COLO668 (cell line): ENCODE measurements around the gene NOL3.

Experiments
- DNase-seq: peaks from one replicate; lab custom pipeline; 2025; ENCODE audit not compliant: unreplicated experiment; lab: John Stamatoyannopoulos, UW

The NOL3 gene

GRCh38 chr16:67188323-67188722, 18.0 kb downstream of the NOL3 start:
- DNase-seq: no peak

GRCh38 chr16:67188798-67189197, 18.5 kb downstream of the NOL3 start:
- no peak for DNase-seq

GRCh38 chr16:67190041-67190440, 19.7 kb downstream of the NOL3 start, which contains the start of gene EXOC3L1:
TSS of gene EXOC3L1 (minus strand) at chr16:67190136. CDS start at chr16:67189676, 460 bp downstream.
- peak; percentile 42 for DNase-seq

DNA sequence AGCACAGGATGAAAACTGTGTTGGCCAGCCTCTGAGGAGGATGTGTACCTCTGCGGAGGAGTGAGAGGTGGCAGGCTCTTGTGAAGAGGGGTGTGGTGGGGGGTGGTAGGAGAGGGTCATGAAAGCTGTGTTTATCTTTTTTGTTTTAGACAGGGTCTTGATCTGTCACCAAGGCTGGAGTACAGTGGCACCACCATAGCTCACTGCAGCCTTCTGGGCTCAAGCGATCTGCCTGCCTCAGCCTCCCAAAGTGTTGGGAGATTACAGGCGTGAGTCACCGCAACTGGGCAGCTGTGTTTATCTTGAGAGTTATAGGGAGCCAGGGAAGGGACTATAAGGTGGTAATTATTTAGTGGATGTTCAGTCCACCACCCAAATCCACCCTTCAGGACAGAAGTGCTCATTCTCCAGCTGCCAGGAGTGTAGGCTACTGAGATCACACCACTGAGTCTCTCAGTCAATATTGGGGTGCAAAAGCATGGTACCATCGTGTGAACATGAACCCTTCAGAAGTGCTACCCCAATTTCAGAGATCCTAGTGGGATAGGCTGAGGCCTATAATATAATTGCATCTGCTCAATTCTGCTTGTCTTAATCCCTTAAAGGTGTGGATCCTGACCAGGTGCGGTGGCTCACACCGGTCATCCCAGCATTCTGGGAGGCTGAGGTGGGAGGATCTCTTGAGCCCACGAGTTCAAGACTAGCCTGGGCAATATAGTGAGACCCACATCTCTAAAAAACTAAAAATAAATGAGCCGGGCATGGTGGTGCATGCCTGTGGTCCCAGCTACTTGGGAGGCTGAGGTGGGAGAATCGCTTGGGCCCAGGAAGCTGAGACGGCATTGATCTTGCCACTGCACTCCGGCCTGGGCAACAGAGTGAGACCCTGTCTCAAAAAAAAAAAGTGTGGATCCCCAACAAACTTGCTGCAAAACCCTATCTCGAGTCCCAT, 20.4 kb downstream of the NOL3 start:
- DNase-seq: peak; percentile 56

- DNase-seq: no peak
Measured at GRCh38 chr16:67191411-67191994, 21.2 kb downstream of the NOL3 start.

DNA sequence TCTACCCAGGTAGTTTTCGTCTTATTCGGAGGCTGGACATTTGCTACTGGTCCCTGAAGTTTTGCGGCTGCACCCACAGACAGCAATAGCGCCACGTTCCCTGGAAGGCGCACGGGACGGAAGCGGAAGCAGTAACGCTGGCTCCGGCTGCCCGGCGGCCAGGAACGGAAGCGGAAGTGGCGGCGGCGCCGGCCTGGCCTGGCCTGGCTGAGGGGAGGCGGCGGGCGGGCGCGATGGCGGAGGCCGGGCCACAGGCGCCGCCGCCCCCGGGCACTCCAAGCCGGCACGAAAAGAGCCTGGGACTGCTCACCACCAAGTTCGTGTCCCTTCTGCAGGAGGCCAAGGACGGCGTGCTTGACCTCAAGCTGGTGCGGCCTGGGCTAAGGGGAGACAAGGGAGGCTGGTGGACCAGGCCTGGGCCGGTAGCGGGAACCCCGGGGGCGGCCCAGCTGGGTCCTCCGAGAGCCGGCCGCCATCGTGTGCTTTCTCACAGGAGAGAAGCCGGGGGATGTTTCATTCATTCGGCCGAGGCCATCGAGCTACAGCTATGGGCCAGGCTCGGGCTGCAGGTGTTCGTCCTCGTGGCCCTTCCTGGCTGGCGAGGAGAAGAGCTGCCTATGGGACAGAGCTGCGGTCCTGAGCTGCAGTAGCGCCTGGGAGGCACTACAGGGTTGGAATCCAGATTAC, 21.8 kb downstream of the NOL3 start, which contains the start of gene E2F4:
E2F4 (plus strand) TSS at position 161 of the 687 bp plus-strand sequence; CDS start at position 234, 73 bp downstream.
- peak; percentile 96 for DNase-seq

DNA sequence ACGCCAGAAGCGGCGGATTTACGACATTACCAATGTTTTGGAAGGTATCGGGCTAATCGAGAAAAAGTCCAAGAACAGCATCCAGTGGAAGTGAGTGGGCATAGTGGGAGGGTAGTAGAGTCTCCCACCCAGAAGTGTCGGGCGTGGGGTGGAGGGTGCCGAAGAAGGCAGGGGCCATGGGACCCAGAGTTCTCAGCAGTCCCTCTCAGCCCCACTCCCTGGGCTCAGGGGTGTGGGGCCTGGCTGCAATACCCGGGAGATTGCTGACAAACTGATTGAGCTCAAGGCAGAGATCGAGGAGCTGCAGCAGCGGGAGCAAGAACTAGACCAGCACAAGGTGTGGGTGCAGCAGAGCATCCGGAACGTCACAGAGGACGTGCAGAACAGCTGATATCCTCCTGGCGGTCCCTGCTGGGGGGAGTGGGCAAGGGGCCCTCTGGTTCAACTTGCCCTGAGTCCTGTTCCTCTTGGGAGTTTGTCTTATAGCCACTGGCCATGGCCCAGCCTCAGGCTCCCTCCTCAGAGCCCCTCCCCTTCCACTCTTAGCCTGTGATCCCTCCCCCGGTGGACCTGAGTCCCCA, 22.5 kb downstream of the NOL3 start:
- DNase-seq: no peak

DNA sequence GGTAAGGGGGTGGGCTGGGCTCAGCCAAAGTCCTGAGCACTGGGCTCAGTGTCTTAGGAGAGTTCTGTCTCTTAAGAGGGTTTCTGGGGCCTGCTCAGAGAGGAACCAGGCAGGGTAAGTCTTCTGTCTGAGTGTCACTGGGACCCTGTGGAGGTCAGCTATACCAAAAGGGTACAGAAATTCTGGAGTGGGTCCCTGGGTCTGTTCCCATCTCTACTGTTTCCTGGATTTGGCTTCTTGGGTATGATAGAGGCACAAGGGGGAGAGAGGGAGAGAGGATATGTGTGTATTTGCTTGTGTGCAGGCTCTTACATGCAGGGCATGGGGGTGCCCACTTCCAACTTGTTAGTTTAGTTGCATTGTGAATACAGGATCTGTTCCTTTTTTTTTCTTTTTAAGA, 23.2 kb downstream of the NOL3 start:
- no peak for DNase-seq

GRCh38 chr16:67194260-67194659, 23.9 kb downstream of the NOL3 start:
- DNase-seq: no peak

- no peak for DNase-seq
Measured at GRCh38 chr16:67195676-67196075, 25.3 kb downstream of the NOL3 start.

DNA sequence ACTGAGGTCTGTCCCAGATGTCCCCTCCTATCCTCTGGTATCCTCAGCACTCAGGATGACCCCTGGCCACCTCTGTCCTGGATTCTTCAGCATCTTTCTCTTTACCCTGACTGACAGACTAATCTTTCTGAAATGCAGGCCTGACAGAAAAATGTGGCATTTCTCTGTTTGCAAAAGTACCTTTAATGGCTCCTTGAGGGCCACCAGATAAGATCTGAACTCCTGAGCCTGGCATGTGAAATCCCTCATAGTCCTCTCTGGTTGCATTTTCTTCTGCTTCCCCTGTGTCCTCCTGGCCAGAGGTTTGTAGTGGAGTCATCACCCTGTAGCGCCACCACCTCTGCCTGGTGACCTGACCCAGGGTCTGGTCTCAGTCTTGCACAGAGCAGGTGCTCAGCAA, 26.5 kb downstream of the NOL3 start:
- no peak for DNase-seq

DNA sequence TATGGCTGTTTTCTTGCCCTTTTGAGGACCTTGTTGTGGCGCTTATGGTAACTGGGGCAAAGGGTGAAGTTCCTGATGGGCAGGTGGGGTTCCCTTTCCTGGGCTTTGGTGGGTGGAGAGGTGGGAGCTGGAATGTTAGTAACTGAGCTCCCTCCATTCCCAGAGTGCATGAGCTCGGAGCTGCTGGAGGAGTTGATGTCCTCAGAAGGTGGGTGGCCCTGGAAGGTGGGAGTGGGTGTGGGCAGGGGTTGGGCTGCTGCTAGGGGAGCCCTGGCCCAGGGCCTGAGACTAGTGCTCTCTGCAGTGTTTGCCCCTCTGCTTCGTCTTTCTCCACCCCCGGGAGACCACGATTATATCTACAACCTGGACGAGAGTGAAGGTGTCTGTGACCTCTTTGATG, 27.4 kb downstream of the NOL3 start:
- no peak for DNase-seq

GRCh38 chr16:67198238-67198734, 27.9 kb downstream of the NOL3 start:
- peak; percentile 40 for DNase-seq

GRCh38 chr16:67199011-67199807, 28.9 kb downstream of the NOL3 start, which contains the start of gene ELMO3:
TSS of gene ELMO3 (plus strand) at chr16:67199131. CDS start at chr16:67199327, 196 bp downstream.
- peak; percentile 71 for DNase-seq

DNA sequence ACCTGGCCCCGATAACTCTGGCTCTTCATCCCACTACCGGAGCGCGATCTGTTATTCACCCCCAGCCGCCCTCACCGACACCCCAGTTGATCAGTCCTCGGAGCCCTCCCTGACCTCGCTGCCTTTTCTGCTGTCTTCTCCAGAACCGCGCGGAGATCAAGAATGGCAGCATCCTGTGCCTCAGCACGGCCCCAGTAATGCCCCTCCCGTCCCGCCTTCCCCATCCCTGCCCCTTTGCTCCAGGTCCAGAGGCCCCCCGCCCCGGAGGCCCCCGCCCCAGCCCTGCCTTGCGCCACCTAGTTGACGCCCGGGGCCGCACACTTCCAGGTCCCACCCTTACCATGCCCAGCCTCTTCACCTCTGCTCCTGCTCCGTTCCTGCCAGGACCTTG, 29.5 kb downstream of the NOL3 start:
- no peak for DNase-seq

- DNase-seq: no peak
Measured at GRCh38 chr16:67200491-67200890, 30.2 kb downstream of the NOL3 start.

DNA sequence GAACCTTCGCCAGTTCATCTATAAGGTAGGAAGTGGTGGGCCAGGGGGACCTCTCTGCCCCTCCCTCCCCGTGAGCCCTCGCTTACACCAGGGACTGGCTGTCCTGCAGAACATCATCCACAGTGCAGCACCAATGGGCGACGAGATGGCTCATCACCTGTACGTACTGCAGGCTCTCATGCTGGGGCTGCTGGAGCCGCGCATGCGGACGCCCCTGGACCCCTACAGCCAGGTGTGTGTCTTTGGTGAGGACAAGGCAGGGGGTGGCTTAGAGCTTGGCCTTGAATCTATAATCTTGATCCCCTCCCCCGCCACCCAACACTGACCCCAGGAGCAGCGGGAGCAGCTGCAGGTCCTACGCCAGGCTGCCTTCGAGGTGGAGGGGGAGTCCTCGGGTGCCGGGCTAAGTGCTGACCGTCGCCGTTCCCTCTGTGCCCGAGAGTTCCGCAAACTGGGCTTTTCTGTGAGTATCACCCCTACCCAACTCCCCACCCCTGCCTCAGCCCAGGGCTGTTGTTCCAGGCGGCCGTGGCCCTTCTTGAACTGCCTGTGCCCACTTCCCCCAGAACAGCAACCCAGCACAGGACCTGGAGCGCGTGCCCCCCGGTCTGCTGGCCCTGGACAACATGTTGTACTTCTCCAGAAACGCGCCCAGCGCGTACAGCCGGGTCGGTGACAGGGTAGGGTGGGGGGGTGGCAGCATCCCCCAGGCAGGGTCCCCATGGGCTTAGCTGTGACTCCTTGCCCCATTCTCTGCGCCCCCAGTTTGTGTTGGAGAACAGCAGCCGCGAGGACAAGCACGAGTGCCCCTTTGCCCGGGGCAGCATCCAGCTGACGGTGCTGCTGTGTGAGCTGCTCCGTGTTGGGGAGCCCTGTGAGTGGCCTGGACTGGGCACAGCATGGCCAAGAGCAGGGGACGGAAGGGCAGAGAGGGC, 31.3 kb downstream of the NOL3 start:
- DNase-seq: no peak

DNA sequence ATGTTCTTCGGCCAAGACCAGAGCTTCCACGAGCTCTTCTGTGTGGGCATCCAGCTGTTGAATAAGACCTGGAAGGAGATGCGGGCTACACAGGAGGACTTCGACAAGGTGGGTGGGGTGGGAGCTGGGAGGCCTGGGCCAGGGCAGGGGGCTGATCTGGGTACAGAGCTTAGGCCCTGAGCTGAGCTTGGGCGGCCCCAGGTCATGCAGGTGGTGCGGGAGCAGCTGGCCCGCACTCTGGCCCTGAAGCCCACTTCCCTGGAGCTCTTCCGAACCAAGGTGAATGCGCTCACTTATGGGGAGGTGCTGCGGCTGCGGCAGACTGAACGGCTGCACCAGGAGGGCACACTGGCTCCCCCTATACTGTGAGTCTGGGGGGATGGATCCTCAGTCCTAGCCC, 32.1 kb downstream of the NOL3 start:
- DNase-seq: no peak

DNA sequence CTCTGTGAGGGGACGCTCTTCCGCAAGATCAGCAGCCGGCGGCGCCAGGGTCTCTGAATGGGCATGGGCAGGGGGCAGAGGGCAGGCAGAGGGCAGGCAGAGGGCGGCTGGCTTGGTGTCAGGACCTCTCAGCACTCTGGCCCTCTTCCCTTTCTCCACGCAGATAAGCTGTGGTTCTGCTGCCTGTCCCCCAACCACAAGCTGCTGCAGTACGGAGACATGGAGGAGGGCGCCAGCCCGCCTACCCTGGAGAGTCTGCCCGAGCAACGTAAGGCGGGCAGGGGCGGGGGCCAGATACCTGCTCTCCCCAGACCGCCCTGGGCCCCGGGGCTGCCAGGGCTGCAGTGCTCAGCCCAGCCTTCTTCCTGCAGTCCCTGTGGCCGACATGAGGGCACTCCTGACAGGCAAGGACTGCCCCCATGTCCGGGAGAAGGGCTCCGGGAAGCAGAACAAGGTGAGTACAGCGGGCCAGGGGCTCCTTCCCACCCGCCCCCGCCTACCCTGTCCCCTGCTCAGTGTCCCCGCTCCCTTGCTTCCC, 32.7 kb downstream of the NOL3 start:
- DNase-seq: no peak
